Measurements from ENCODE around the gene ZNF664.

- TF ChIP-seq, protein P1, sequence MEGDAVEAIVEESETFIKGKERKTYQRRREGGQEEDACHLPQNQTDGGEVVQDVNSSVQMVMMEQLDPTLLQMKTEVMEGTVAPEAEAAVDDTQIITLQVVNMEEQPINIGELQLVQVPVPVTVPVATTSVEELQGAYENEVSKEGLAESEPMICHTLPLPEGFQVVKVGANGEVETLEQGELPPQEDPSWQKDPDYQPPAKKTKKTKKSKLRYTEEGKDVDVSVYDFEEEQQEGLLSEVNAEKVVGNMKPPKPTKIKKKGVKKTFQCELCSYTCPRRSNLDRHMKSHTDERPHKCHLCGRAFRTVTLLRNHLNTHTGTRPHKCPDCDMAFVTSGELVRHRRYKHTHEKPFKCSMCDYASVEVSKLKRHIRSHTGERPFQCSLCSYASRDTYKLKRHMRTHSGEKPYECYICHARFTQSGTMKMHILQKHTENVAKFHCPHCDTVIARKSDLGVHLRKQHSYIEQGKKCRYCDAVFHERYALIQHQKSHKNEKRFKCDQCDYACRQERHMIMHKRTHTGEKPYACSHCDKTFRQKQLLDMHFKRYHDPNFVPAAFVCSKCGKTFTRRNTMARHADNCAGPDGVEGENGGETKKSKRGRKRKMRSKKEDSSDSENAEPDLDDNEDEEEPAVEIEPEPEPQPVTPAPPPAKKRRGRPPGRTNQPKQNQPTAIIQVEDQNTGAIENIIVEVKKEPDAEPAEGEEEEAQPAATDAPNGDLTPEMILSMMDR (IDR thresholded peaks at IDR 0.05 in 8 of 11, conservative IDR thresholded peaks at IDR 0.05 in 3 of 11), result no peak
- no peak for TF ChIP-seq POLR2A (IDR thresholded peaks at IDR 0.05)
These were observed 18.2 kb upstream of the ZNF664 start for GRCh38 chr12:123954647-123955350.

Measured in spleen (tissue), 7 donors.